ENCODE results near the gene EXOC3. TPM values are rescaled to one million over a fixed set of nuclear protein-coding genes. Genes with fewer than 3 reads are reported as not detected.

Gene EXOC3
- total RNA-seq, 1 experiment from 2014 or later = 55.0 TPM

DNA sequence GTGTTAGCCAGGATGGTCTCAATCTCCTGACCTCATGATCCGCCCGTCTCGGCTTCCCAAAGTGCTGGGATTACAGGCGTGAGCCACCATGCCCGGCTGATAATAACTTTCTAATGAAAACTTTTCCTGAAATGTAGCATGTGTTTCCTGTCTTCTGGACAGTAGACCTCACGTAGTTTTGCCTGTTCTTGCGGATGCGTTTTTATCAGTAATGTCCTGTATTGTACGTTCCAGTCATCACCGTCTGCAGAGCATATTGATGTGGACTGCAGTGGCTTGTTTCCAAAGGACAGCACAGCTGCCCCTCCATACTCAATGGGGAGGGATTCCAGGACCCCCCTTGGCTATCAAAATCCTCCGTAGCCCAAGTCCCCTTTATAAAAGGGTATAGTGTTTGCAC, 12.8 kb downstream of the EXOC3 start:
- intact Hi-C loops (cut with micrococcal nuclease; ENCODE audit: unreplicated experiment) = no loop called here
- ATAC-seq = no peak
- H3K36me3 ChIP-seq (ENCODE audit: control insufficient read depth, insufficient read depth, low read length) = peaks cover 22% of the 10 kb centered on the region

DNA sequence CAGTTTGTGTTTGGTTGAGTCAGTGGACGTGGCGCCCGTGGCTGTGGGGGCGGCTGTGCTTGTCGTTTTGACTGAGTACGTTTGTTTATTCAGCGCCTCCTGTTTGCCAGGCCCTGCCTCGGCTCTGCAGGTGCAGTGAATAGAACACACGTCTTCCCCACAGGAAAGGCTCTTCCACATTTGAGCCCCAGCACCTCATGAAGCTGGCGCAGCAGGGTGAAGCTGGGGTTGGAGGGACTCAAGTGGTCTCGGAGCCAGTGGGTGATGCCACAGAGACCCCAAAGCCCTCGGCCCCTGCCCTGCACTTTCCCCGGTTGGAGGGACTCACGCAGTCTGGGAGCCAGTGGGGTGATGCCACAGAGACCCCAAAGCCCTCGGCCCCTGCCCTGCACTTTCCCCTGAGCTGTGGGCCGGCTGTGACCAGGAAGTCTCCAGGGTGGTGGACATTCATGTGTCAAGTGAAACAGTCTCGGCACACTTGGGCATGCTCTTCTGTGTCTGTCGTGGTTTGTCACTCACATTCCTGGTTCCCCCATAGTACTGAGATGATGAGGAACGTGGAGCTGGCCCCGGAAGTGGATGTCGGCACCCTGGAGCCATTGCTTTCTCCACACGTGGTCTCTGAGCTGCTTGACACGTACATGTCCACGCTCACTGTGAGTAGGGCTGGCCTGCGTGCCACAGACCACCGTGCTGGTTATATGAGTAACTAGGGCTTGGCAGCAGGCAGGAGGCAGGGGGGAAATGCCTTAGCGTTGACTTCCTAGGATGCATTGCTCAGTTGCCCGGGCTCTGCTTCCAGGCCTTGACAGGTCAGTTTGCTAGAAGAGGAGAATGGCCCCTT, 13.6 kb downstream of the EXOC3 start:
- H3K9me3 ChIP-seq (ENCODE audit: control insufficient read depth, insufficient read depth, low read depth, low read length) = peaks cover 7% of the 10 kb centered on the region; the same call in 1 of the 2 replicates
- no peaks in the 10 kb centered on the region for H3K4me1 ChIP-seq (ENCODE audit: control insufficient read depth, insufficient read depth, low read length)
- no peak overlapping the region for H3K4me3 ChIP-seq (ENCODE audit: low read depth in 2 of 2, low read length in 2 of 2)
- intact Hi-C loops (cut with micrococcal nuclease; ENCODE audit: unreplicated experiment) = no loop called here
- ATAC-seq = no peak; the same call in 1 of the 2 replicates
- POLR2A ChIA-PET = no interaction called here
- H3K27ac ChIP-seq (ENCODE audit: low read length) = no peak overlapping the region
- peaks cover 16% of the 10 kb centered on the region for H3K36me3 ChIP-seq (ENCODE audit: control insufficient read depth, insufficient read depth, low read length)
- no peaks in the 10 kb centered on the region for H3K27me3 ChIP-seq (ENCODE audit: control insufficient read depth, insufficient read depth, low read length)
- TF ChIP-seq SIN3A (IDR thresholded peaks at IDR 0.05; ENCODE audit: borderline replicate concordance, insufficient read depth, low read depth, low read length) = no peak
- no peak for TF ChIP-seq POLR2AphosphoS5 (IDR thresholded peaks at IDR 0.05; ENCODE audit: low read depth, low read length)
- no peak for TF ChIP-seq TCF7L2 (IDR thresholded peaks at IDR 0.05; ENCODE audit: low read depth, low read length)
- TF ChIP-seq, protein P1, sequence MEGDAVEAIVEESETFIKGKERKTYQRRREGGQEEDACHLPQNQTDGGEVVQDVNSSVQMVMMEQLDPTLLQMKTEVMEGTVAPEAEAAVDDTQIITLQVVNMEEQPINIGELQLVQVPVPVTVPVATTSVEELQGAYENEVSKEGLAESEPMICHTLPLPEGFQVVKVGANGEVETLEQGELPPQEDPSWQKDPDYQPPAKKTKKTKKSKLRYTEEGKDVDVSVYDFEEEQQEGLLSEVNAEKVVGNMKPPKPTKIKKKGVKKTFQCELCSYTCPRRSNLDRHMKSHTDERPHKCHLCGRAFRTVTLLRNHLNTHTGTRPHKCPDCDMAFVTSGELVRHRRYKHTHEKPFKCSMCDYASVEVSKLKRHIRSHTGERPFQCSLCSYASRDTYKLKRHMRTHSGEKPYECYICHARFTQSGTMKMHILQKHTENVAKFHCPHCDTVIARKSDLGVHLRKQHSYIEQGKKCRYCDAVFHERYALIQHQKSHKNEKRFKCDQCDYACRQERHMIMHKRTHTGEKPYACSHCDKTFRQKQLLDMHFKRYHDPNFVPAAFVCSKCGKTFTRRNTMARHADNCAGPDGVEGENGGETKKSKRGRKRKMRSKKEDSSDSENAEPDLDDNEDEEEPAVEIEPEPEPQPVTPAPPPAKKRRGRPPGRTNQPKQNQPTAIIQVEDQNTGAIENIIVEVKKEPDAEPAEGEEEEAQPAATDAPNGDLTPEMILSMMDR (IDR thresholded peaks at IDR 0.05) = no peak
- TF ChIP-seq, protein P2, sequence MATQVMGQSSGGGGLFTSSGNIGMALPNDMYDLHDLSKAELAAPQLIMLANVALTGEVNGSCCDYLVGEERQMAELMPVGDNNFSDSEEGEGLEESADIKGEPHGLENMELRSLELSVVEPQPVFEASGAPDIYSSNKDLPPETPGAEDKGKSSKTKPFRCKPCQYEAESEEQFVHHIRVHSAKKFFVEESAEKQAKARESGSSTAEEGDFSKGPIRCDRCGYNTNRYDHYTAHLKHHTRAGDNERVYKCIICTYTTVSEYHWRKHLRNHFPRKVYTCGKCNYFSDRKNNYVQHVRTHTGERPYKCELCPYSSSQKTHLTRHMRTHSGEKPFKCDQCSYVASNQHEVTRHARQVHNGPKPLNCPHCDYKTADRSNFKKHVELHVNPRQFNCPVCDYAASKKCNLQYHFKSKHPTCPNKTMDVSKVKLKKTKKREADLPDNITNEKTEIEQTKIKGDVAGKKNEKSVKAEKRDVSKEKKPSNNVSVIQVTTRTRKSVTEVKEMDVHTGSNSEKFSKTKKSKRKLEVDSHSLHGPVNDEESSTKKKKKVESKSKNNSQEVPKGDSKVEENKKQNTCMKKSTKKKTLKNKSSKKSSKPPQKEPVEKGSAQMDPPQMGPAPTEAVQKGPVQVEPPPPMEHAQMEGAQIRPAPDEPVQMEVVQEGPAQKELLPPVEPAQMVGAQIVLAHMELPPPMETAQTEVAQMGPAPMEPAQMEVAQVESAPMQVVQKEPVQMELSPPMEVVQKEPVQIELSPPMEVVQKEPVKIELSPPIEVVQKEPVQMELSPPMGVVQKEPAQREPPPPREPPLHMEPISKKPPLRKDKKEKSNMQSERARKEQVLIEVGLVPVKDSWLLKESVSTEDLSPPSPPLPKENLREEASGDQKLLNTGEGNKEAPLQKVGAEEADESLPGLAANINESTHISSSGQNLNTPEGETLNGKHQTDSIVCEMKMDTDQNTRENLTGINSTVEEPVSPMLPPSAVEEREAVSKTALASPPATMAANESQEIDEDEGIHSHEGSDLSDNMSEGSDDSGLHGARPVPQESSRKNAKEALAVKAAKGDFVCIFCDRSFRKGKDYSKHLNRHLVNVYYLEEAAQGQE (IDR thresholded peaks at IDR 0.05; ENCODE audit: insufficient read depth in 1 of 2, low read depth in 2 of 2, low read length in 1 of 2) = no peak
- no peak for DNase-seq (ENCODE audit: low read depth, low spot score)
- BruUV-seq (replicated peaks) = no TSS peak
- CTCF ChIA-PET = interaction anchor here (0.9 kb wide), 1 partner anchor 10 kb away, joined by 3 read pairs; no protein-coding TSS in a partner anchor
- in situ Hi-C loops (cut with HindIII; ENCODE audit: low pct_unique_long_range_greater_than_20kb, low sequenced_read_pairs) = no loop called here

More for the DNA sequence above, 12.8 kb downstream of the EXOC3 start:
- POLR2A ChIA-PET = no interaction called here
- CTCF ChIA-PET = no interaction called here
- in situ Hi-C loops (cut with HindIII; ENCODE audit: low pct_unique_long_range_greater_than_20kb, low sequenced_read_pairs) = no loop called here
- no peak overlapping the region for H3K4me3 ChIP-seq (ENCODE audit: low read depth in 2 of 2, low read length in 2 of 2)
- H3K27me3 ChIP-seq (ENCODE audit: control insufficient read depth, insufficient read depth, low read length) = no peaks in the 10 kb centered on the region
- TF ChIP-seq POLR2AphosphoS5 (IDR thresholded peaks at IDR 0.05; ENCODE audit: low read depth, low read length) (no peak), SIN3A (IDR thresholded peaks at IDR 0.05; ENCODE audit: borderline replicate concordance, insufficient read depth, low read depth, low read length) (no peak), TCF7L2 (IDR thresholded peaks at IDR 0.05; ENCODE audit: low read depth, low read length) (no peak)
- TF ChIP-seq, protein P2 (IDR thresholded peaks at IDR 0.05; ENCODE audit: insufficient read depth in 1 of 2, low read depth in 2 of 2, low read length in 1 of 2) = no peak
- TF ChIP-seq, protein P1 (IDR thresholded peaks at IDR 0.05) = no peak
- DNase-seq (ENCODE audit: low read depth, low spot score) = no peak
- H3K4me1 ChIP-seq (ENCODE audit: control insufficient read depth, insufficient read depth, low read length) = no peaks in the 10 kb centered on the region
- no TSS peak for BruUV-seq (replicated peaks)
- no peak overlapping the region for H3K27ac ChIP-seq (ENCODE audit: low read length)
- H3K9me3 ChIP-seq (ENCODE audit: control insufficient read depth, insufficient read depth, low read depth, low read length) = peaks cover 15% of the 10 kb centered on the region; the same call in 1 of the 2 replicates
